Spinal cord (tissue), 10 donors: ENCODE data around the gene GCK. TPM values are rescaled to one million over a fixed set of nuclear protein-coding genes. Genes with fewer than 3 reads are reported as not detected.
"Not testable (repeated sequence)": the region's sequence is repeated elsewhere in the genome, so short reads cannot be mapped to it uniquely, and the experiment has no call there.

Source experiments
- DNase-seq, 6 donors: peaks; one replicate each; pipeline versions ENCODE4 v3.0.0 to v3.0.0-alpha.2; 2013 to 2015; ENCODE audit warnings: low spot score in 6 of 6, low read depth in 4 of 6
- H3K27ac ChIP-seq: one replicate; pipeline ENCODE4 v1.5.1; 2013; ENCODE audit warnings: low read depth, low read length, control low read depth
- H3K27me3 ChIP-seq: one replicate; pipeline ENCODE4 v1.6.1; 2013; ENCODE audit warnings: low read length; ENCODE audit not compliant: control insufficient read depth, insufficient read depth
- H3K36me3 ChIP-seq: one replicate; pipeline ENCODE4 v1.6.1; 2013; ENCODE audit warnings: low read length; ENCODE audit not compliant: control insufficient read depth, insufficient read depth
- H3K4me1 ChIP-seq: one replicate; pipeline ENCODE4 v1.6.1; 2013; ENCODE audit warnings: low read length; ENCODE audit not compliant: control insufficient read depth, insufficient read depth
- H3K4me3 ChIP-seq: one replicate; pipeline ENCODE4 v1.5.1; 2013; ENCODE audit warnings: low read depth, low read length, control low read depth
- H3K9me3 ChIP-seq: one replicate; pipeline ENCODE4 v1.6.1; 2013; ENCODE audit warnings: low read length; ENCODE audit not compliant: control insufficient read depth, insufficient read depth
- WGBS: methylation state at CpG from one replicate; pipeline ENCODE4 v1.1.5; 2013; ENCODE audit warnings: missing lambda C conversion rate; ENCODE audit not compliant: insufficient coverage; 5-methylcytosine and 5-hydroxymethylcytosine counted together
- polyA plus RNA-seq, 2 donors: library from polyadenylated mRNA; unstranded; fragments of 120-200 nt; gene quantifications; one replicate each; pipeline ENCODE4 v1.2.1, GENCODE V29; 2013; ENCODE audit not compliant: insufficient read length in 2 of 2
- total RNA-seq, 2 donors: library from RNA; depleted of rRNA in 1 of 2; stranded (reverse); fragments of 120-200 nt in 1 of 2; fragments of >200 nt in 1 of 2; gene quantifications; one replicate each; pipeline versions ENCODE4 v1.2.3 to v1.2.4, GENCODE V29; 2013 to 2014
- donor health status: healthy.

The GCK gene
- total and polyA plus RNA-seq, 4 donors = 4.8 to 14.0 (median 9.5) TPM

- H3K27ac ChIP-seq = no peak overlapping the region
- no peak overlapping the region for H3K4me3 ChIP-seq
- no peaks in the 10 kb centered on the region for H3K27me3 ChIP-seq
- 55% methylated on average over 3 of the region's 3 CpGs for WGBS
- no peak for DNase-seq
- H3K36me3 ChIP-seq = no peaks in the 10 kb centered on the region
- H3K9me3 ChIP-seq = no peaks in the 10 kb centered on the region
- peaks cover 5% of the 10 kb centered on the region for H3K4me1 ChIP-seq
Measured at GRCh38 chr7:44173911-44174693, 15.1 kb downstream of the GCK start.

- Histone ChIP-seq H3K36me3 (no peaks in the 10 kb centered on the region), H3K4me1 (peaks cover 5% of the 10 kb centered on the region), H3K27ac (no peak overlapping the region), H3K27me3 (no peaks in the 10 kb centered on the region), H3K9me3 (no peaks in the 10 kb centered on the region), H3K4me3 (no peak overlapping the region)
- peak in 2 of 6 donors; percentile 35 to 61 for DNase-seq
- WGBS = 37% methylated on average over 2 of the region's 6 CpGs
Measured at GRCh38 chr7:44172803-44173424, 16.3 kb downstream of the GCK start.

GRCh38 chr7:44172352-44172751 is 16.9 kb downstream of the GCK start:
- Histone ChIP-seq H3K36me3 (no peaks in the 10 kb centered on the region), H3K27ac (no peak overlapping the region)

GRCh38 chr7:44171901-44172300 is 17.3 kb downstream of the GCK start:
- not testable (repeated sequence) for H3K27ac ChIP-seq, H3K4me1 ChIP-seq, H3K27me3 ChIP-seq, H3K36me3 ChIP-seq, DNase-seq, H3K4me3 ChIP-seq, H3K9me3 ChIP-seq
- WGBS = 88% methylated on average over 6 of the region's 9 CpGs

More at GRCh38 chr7:44172352-44172751, 16.9 kb downstream of the GCK start:
- Histone ChIP-seq H3K9me3 (no peaks in the 10 kb centered on the region), H3K27me3 (no peaks in the 10 kb centered on the region), H3K4me1 (no peaks in the 10 kb centered on the region), H3K4me3 (no peak overlapping the region)
- DNase-seq = no peak

GRCh38 chr7:44167920-44168319 is 21.3 kb downstream of the GCK start:
- Histone ChIP-seq H3K4me1 (no peaks in the 10 kb centered on the region), H3K4me3 (no peak overlapping the region), H3K36me3 (no peaks in the 10 kb centered on the region), H3K27me3 (no peaks in the 10 kb centered on the region), H3K27ac (no peak overlapping the region), H3K9me3 (no peaks in the 10 kb centered on the region)
- no peak for DNase-seq

- H3K27ac ChIP-seq = no peak overlapping the region
- peaks cover 3% of the 10 kb centered on the region for H3K4me1 ChIP-seq
- H3K36me3 ChIP-seq = no peaks in the 10 kb centered on the region
- no peaks in the 10 kb centered on the region for H3K27me3 ChIP-seq
- WGBS = 80% methylated on average over 1 of the region's 1 CpG
- no peak overlapping the region for H3K4me3 ChIP-seq
- H3K9me3 ChIP-seq = no peaks in the 10 kb centered on the region
- no peak for DNase-seq
Measured at GRCh38 chr7:44163591-44163990, 25.6 kb downstream of the GCK start.

- DNase-seq = no peak
- Histone ChIP-seq H3K27me3 (no peaks in the 10 kb centered on the region), H3K9me3 (no peaks in the 10 kb centered on the region), H3K36me3 (no peaks in the 10 kb centered on the region), H3K27ac (no peak overlapping the region), H3K4me1 (peaks cover 9% of the 10 kb centered on the region), H3K4me3 (no peak overlapping the region)
- no CpG with 5 or more reads among the region's 1 CpG for WGBS
Measured at GRCh38 chr7:44162785-44163395, 26.3 kb downstream of the GCK start.

- H3K27me3 ChIP-seq = no peaks in the 10 kb centered on the region
- no peaks in the 10 kb centered on the region for H3K36me3 ChIP-seq
- H3K4me3 ChIP-seq = no peak overlapping the region
- 89% methylated on average over 4 of the region's 4 CpGs for WGBS
- H3K27ac ChIP-seq = no peak overlapping the region
- H3K9me3 ChIP-seq = no peaks in the 10 kb centered on the region
- peaks cover 12% of the 10 kb centered on the region for H3K4me1 ChIP-seq
- DNase-seq = no peak
Measured at GRCh38 chr7:44162179-44162578, 27.1 kb downstream of the GCK start.

GRCh38 chr7:44161371-44161770 is 27.9 kb downstream of the GCK start:
- Histone ChIP-seq H3K36me3 (no peaks in the 10 kb centered on the region), H3K9me3 (no peaks in the 10 kb centered on the region), H3K4me1 (peaks cover 12% of the 10 kb centered on the region), H3K4me3 (no peak overlapping the region), H3K27ac (no peak overlapping the region), H3K27me3 (no peaks in the 10 kb centered on the region)
- no peak for DNase-seq
- 100% methylated on average over 2 of the region's 2 CpGs for WGBS
